GM18858 (cell line): ENCODE results near the gene TEDC2.

Experiments
- ATAC-seq: cut with Tn5 transposase; IDR thresholded peaks from one replicate; pipeline ENCODE4 v1.9.1; 2021; ENCODE audit not compliant: unreplicated experiment

Gene TEDC2

GRCh38 chr16:2492292-2492691, 32.4 kb downstream of the TEDC2 start:
- no peak for ATAC-seq

GRCh38 chr16:2493605-2494004, 33.7 kb downstream of the TEDC2 start:
- ATAC-seq = no peak

GRCh38 chr16:2494616-2495015, 34.7 kb downstream of the TEDC2 start:
- ATAC-seq = no peak

GRCh38 chr16:2495041-2495440, 35.1 kb downstream of the TEDC2 start:
- no peak for ATAC-seq

GRCh38 chr16:2496223-2497115, 36.6 kb downstream of the TEDC2 start:
- no peak for ATAC-seq

GRCh38 chr16:2497116-2497630, 37.3 kb downstream of the TEDC2 start:
- no peak for ATAC-seq

- ATAC-seq = no peak
Measured at GRCh38 chr16:2497695-2498484, 38.0 kb downstream of the TEDC2 start.

- no peak for ATAC-seq
Measured at GRCh38 chr16:2498531-2499253, 38.8 kb downstream of the TEDC2 start.

GRCh38 chr16:2499454-2499853, 39.5 kb downstream of the TEDC2 start:
- no peak for ATAC-seq

GRCh38 chr16:2499890-2500429, 40.1 kb downstream of the TEDC2 start:
- no peak for ATAC-seq

- no peak for ATAC-seq
Measured at GRCh38 chr16:2500430-2500917, 40.6 kb downstream of the TEDC2 start.

- ATAC-seq = no peak
Measured at GRCh38 chr16:2500918-2501750, 41.2 kb downstream of the TEDC2 start.

- ATAC-seq = no peak
Measured at GRCh38 chr16:2501946-2502895, 42.3 kb downstream of the TEDC2 start.

GRCh38 chr16:2505695-2506094, 45.8 kb downstream of the TEDC2 start:
- no peak for ATAC-seq

- ATAC-seq = no peak
Measured at GRCh38 chr16:2507052-2507659, 47.2 kb downstream of the TEDC2 start.

- no peak for ATAC-seq
Measured at GRCh38 chr16:2507665-2508064, 47.8 kb downstream of the TEDC2 start.

GRCh38 chr16:2508722-2509400, 49.0 kb downstream of the TEDC2 start:
- no peak for ATAC-seq
